Fibroblast of skin of left biceps (primary cell): ENCODE measurements around the gene C16orf86.

ENCODE experiments used
- DNase-seq, 2 experiments: peaks; one replicate each; pipeline ENCODE4 v3.0.0-alpha.2; 2013; ENCODE audit warnings: low read depth in 2 of 2

C16orf86 gene

DNA sequence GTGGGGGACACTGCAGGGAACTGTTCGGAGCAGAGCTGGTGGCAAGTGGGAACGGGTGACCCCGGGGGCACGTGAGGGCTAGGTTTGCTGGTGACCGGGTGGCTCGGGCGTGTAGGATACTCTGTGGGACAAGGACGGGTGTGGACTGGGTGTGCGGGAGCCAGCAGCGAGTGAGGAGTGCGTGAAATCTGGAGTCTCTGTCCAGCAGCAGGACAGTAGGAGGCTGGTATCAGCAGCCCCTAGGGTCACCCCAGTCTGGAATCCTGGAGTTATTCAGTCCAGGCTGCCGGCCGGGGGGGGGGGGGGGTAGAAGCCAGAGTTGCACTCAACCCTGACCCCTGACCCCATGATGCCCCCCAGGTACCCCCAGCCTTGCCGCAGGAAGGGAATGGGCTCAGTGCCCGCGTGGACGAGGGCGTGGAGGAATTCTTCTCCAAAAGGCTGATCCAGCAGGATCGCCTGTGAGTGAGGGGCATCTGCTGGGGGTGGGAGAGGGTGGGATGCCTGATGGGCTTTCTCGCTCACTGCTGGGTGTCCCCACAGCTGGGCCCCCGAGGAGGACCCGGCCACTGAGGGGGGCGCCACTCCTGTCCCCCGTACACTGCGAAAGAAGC is 12.7 kb upstream of the C16orf86 start:
- no peak for DNase-seq

DNA sequence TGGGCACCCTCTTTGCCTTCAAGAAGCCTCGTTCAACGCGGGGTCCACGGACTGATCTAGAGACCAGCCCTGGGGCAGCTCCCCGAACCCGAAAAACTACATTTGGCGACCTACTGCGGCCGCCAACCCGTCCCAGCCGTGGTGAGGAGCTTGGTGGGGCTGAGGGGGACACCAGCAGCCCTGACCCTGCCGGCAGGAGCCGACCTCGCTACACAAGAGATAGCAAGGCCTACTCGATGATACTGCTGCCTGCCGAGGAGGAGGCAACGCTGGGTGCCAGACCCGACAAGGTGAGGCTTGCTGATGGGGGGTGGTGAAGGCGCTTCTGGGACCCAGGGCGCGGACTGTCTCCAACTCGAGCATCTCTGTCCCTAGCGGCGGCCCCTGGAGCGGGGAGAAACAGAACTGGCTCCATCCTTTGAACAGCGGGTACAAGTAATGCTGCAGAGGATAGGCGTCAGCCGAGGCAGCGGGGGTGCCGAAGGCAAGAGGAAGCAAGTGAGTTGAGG is 12.2 kb upstream of the C16orf86 start:
- DNase-seq: no peak

DNA sequence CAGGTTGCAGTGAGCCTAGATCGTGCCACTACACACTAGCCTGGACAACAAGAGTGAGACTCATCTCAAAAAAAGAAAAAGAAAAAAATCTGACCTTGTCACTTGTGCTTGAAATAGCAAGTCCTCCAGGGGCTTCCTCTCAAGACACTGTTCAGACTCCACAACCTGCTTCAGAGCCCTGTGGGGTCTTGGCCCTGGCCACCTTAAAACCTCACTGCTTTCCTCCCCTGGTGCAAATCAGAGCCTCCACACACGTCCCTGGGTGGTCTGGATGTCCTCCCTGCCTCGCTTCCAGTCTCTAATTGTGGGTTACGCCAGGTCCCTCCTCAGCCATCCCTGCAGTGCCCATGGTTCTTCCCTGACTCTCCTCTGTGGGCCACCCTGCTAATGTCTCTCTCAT is 11.3 kb upstream of the C16orf86 start:
- DNase-seq: no peak

DNA sequence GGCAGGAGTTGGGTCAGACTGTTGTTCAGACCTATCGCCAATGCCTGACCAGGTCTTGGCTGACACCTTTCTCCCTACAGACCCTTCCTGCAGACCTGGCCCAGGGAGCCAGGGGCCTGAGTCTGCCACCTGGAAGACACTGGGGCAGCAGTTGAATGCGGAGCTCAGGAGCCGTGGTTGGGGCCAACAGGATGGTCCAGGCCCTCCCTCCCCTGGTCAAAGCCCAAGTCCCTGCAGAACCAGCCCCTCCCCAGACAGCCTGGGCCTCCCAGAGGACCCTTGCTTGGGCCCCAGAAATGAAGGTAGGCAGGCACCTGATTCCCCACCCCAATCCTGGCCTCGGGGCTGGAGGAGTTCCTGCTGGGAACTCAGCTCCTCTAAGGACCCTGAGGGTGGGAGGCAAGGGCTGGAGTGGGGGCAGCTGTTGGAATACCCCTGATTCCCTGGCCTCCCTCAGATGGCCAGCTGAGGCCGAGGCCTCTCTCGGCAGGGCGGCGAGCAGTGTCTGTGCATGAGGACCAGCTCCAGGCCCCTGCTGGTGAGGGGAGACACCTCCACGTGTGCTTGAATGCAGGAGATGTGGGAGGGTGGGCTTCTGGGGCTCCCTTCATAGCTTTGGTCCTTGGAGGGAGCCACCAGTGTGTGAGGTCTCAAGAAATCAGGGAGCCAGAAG is 10.1 kb upstream of the C16orf86 start:
- no peak for DNase-seq

DNA sequence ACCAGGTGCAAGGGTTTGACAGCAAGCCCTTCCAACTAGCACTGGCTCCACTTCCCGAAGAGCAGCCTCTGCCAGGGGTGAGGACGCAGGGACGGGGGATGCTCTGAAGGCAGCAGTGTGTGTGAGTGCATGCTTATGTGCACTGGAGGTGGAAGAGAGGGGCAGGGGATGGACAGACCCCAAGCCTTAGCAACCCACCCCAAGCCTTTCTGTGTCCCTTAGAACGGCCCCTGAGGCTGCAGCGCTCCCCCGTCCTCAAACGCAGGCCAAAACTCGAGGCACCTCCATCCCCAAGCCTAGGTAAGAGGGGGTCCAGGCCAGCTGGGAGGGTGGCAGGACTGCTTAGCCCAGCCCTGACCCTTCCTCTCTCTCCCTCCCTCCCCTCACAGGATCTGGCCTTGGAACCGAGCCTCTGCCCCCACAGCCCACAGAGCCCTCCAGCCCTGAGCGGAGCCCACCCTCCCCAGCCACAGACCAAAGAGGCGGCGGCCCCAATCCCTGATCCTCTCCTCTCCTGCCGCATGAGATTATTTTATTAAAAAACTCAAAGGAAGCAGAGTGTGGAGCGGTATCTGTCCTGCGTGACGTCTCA is 9.5 kb upstream of the C16orf86 start:
- DNase-seq: no peak

DNA sequence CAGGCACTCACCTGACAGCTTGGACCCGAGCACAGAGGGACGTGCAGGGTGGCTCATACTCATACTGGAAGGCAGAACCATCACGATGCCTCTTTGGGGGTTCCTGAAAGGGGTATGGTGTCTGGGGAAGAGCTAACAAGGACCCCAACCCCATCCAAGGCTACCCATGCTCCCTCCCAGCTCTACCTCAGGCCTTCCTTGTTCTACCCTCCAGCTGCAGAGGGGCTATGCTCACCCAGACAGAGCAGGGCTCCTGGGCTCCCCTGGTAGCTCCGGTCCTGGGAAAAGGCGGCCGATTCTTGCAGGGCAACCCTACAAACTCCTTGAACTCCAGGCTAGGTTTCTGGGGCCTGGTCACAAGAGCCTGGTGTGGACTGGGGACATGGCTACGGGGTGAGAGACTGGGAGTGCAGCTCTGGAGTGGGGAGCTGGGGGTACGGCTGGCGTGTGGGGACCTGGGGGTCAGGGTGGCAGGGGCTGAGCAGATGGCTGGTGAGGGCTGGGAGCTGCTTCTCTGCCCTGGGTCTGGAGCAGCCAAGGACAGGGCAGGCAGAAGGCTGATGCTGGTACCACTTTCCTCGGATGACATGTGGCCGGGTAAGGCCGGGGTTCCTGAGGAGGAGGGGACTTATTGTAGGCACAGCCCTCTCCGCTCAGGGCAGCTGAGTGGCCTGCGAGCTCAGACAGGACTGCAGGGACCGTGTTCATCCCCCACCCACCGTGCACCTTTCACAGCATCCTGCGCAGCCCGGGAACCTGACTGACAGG is 8.7 kb upstream of the C16orf86 start:
- no peak for DNase-seq

DNA sequence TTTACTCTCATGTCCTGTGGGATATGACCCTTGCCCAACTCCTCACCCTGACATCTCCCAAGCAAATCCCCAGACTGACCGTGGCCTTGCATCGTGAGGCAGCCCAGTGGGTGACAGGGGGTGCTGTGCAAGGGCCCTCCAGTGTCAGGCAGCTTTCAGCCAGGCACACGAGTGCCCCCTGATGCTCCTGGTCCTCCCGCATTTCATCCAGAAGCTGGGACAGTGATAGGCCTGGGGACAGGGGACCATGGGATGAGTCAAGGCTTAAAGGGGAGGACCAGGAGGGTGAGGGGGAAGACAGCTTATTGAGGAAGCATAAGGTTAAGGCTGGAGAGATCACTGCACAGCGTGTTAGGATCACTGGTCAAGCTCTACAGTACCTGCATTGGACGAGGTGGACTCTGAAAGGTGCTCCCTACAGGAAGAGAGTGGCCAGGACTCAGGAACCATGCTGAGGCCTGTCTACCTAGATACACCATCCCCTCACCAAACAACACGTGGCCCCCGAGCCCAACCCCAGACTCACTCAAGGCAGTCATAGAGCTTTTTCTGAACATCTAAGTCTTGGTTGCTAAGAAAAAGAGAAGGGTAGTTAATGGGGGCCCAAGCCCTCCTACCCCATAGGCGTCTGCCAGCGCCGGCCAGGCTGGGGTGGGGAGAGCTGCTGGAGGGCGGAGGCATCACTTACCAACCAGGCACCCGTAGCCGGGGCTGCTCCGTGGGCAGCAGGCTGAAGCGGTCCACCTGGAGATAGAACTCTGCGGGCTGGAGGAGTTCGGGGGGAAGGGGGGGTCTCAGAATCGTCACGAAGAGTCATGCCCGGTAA is 7.6 kb upstream of the C16orf86 start:
- no peak for DNase-seq

DNA sequence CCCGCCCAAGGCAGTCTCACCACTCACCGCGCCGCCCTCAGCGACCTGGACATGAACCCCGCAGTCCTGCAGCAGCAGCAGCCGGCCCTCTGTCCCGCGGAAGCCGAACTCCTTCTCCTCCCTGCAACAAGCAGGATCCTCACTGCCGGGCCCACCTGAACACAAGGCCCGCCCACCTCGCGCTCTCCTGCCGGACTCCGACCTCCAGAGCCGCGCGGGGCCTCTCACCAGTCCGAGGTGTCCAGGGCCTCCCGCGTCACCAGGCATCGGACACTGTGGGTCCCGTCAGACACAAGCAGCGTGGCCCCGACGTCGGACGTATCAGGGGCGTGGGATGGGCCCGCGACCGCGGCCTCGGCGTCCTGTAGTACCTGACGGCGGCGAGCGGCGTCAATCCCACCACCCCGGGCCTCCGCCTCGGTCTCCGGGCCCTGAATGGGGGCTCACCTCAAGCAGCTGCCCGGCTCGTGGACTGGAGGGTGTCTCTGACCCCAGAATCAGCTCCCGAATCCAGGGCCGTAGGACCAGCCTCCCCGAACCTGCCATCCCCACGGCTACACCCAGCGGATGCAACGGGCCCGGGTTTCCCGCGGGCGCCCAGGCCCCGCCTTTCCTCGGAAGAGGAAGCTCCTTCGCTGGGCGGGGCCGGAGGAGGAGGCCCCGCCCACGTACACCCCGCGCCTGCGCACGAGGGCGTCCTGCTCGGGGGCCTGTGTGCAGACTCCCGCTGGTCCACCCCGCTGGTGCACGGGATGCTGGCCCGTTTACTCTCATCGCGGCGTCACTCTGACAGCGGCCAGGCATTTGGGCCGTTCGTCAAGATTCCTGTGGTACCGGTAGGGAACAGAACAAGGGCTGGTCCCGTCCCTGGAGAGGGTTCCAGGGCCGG is 6.7 kb upstream of the C16orf86 start, which contains the start of gene ACD:
TSS of gene ACD (minus strand) at position 586 of the 889 bp plus-strand sequence. CDS start at position 546, 40 bp downstream.
- DNase-seq: peak; percentile 67 to 71

DNA sequence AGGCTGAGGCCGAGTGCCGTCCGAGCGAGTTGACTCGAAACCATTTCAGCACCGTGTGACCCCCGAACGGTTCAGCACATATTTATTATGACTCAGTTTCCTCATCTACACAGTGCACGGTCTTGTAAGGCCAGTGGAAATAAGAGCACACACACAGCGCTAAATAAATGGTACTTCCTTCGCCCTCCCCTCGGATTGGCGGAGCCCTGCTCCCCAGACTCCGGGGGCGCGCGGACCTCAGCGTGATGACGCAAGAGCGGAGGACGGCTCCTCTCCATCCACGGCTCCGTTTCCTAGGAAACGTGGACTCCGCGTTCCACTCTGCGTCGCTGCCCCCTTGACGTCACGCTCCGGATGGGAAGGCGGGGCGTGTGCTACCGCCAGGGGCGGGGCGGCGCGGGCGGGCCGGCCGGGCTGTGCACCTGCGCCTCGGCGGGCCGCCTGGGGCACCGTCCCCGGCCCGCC is 6.0 kb upstream of the C16orf86 start, which contains the start of gene PARD6A:
TSS of gene PARD6A (plus strand) at position 397 of the 465 bp plus-strand sequence. CDS start 79 bp downstream, outside the sequence.
- DNase-seq: peak; percentile 88 to 91

DNA sequence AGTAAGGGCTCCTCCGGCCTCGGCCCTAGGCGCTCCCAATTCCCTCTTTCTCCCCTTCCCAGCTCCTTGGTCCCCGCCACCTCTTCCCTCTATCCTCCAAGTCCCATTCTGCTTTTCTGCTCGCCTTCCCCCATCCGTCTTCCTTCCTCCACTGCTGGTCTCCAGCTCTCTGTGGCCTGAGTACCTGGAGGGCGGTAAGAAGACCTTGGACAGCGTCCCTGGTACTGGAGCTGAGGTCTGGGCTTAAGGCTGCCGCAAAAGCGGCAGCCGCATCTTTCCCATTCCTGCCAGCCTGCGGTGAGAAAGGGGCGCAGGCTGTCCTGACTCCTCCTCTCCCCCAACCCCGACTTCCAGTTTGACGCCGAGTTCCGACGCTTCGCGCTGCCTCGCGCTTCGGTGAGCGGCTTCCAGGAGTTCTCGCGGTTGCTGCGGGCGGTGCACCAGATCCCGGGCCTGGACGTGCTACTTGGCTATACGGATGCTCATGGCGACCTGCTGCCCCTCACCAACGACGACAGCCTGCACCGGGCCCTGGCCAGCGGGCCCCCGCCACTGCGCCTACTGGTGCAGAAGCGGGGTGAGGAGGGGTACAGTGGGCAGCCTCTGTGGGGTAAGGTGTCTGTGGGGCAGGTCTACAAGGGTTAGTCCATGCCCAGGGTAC is 5.4 kb upstream of the C16orf86 start:
- DNase-seq: no peak

DNA sequence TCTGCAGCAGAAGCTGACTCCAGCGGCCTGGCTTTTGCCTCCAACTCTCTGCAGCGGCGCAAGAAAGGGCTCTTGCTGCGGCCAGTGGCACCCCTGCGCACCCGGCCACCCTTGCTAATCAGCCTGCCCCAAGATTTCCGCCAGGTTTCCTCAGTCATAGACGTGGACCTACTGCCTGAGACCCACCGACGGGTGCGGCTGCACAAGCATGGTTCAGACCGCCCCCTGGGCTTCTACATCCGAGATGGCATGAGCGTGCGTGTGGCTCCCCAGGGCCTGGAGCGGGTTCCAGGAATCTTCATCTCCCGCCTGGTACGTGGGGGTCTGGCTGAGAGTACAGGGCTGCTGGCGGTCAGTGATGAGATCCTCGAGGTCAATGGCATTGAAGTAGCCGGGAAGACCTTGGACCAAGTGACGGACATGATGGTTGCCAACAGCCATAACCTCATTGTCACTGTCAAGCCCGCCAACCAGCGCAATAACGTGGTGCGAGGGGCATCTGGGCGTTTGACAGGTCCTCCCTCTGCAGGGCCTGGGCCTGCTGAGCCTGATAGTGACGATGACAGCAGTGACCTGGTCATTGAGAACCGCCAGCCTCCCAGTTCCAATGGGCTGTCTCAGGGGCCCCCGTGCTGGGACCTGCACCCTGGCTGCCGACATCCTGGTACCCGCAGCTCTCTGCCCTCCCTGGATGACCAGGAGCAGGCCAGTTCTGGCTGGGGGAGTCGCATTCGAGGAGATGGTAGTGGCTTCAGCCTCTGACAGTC is 4.5 kb upstream of the C16orf86 start:
- DNase-seq: no peak

DNA sequence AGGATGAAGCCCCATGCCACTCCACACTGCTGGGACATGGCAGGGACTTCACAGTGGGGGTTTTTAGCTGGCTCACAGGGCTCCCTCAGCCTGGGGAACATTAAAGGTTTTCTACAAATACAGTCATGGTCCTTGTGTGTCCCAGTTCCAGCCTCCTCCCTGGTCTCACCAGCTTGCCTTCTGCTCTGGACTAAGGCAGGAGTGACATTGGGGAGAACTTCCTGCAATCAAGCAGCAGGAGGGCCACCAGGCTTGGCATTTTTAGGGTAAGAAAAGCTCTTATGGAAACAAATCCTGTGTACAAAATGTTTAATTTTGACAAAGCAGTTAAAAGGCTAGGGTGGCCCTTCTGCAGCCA is 4.0 kb upstream of the C16orf86 start:
- DNase-seq: no peak

DNA sequence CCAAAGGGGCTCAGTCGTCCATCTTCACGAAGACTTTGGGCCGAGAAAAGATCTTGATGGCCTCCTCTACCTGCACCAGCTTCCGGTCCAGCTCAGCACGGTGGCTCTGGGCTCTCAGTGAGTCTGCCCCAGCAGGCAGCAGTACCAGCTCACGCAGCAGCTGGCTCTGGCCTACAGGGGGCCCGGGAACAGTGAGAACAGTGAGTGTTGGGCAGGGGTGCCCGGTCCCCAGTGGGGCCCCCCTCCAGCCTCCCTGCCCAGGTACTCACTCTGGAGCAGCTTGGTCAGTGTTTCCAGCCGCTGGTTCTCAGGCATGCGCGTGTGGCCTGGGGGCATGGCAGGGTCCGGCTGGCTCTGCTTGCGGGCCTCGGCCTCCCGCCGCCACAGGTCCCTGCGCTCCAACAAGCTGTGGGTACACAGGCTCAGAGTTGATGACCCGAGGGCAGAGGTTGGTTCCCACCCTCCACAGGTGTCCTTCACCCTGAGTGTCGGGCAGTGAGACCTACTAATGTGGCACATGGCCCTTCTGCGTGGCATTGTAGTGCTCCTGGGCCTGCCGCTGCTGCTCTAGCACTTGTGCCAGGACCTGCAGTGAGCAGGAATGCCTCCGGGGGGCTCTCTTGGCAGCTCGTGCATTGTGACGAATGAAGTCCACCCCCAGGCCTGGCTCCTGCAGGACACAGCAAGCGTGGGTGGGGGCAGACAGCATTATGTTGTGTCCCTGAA is 3.3 kb upstream of the C16orf86 start:
- no peak for DNase-seq

DNA sequence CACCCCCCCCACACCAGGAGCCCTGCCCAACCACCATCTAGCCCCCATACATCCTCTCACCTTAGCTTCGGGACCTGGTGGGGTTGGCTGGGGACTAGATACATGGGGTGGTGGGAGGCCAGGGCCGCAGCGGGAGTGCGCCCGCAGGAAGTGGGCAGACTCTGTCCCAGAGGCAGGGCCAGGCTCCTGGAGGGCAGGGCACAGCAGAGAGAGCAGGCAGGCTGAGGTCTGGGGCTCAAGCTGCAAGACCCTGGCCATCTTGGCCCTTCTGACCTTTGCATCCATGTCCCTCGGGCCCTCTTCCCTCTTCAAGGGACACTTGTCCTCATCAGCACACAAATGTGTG is 2.8 kb upstream of the C16orf86 start:
- no peak for DNase-seq

DNA sequence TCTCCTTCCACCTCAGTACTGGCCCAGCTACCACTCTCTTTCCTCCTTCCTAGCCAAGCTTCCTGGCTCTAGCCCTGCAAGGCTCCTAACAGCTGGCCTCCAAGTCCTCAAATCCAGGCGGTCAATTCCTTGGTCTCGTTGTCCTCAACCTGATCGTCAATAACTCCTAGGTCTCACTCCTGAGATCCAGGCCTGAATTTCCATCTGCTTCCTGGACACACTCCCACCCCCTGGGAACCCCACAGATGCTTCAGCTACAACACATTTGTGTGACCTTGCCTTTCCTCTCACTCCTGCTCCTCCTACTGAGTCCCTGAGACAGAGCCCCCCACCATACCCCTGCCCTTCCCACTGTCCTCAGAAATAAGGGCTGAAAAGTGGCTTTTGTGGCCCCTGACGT is 2.4 kb upstream of the C16orf86 start:
- no peak for DNase-seq

DNA sequence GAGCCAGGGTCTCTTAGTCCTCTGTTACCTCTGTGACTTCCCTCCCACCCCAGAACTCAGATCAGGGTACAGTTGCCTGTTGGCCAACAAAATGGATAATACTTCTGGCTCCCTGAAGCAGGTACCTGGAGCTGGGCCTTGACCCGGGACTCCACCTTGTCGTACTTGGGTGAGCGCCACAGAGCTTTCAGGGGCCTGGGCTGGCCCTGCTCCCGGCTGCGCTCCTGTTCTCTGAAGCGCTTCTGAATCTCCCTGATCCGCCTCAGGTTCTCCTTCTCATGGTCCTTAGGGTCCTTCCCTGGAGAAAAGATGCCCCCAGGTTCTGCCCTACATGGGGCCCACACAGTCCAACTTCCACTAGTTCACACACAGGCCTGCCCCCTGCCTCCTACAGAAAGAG is 1.7 kb upstream of the C16orf86 start:
- no peak for DNase-seq

DNA sequence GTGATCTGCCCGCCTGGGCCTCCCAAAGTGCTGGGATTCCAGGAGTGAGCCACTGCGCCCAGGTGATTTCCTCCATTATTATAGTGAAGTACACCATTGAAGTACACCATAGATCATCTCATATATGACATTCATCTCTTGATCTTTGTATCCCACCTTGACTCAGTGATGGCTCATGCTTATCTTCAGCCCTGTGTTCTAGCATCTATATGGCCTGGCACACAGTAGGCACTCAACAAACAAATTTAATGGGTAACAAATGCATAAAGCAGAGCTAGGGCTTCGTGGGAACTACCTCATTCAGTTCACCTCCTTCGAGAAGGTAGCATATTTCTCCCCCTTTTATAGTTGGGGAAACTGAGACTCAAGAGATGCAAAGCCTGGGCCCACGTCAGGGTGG is 1.0 kb upstream of the C16orf86 start:
- DNase-seq: no peak

DNA sequence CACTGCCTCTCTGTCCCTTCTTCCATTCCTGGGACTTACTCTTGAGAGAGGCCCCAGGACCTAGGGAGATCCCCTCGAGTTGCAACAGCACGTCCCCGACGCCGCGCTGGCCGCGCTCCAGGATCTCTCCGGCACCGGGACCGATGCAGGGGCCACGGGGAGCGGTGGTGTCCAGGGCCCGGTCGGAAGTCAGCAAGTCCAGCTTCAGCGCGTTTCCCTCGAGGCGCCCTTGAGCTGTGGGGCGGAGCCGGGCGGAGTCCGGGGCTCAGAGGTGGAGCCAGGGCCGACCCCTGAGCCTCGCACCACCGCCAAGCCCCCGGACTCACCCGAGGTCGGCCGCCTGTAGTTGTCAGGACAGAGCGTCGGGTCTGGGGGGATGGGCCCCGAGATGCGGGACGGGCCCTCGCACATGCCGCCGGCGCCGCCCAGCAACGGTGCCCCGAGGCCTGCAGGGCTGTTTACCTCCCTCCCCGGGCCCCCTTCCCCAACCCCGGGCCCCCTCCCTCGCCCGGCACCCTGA is 522 bp upstream of the C16orf86 start:
- no peak for DNase-seq
